ENCODE data around the gene IKZF2. TPM values are rescaled to one million over a fixed set of nuclear protein-coding genes. Genes with fewer than 3 reads are reported as not detected.

The IKZF2 gene
- polyA plus RNA-seq, 1 donor (not counting 4 experiments of a cell fraction or from before 2014, with no cell fraction given) = 8.2 TPM

GRCh38 chr2:213080969-213081617 lies 70.3 kb downstream of the IKZF2 start:
- no peaks in the 10 kb centered on the region for H3K4me1 ChIP-seq (ENCODE audit: control insufficient read depth, extremely low read depth, insufficient read depth, low read length)
- no peaks in the 10 kb centered on the region for H3K27me3 ChIP-seq (ENCODE audit: control insufficient read depth, extremely low read depth, insufficient read depth, low read length)
- no peak overlapping the region for H3K4me2 ChIP-seq (ENCODE audit: control insufficient read depth, extremely low read depth, insufficient read depth, low read depth, low read length)
- no peaks in the 10 kb centered on the region for H4K20me1 ChIP-seq (ENCODE audit: control insufficient read depth, extremely low read depth, insufficient read depth, low read length)
- no peaks in the 10 kb centered on the region for H3K9me1 ChIP-seq (ENCODE audit: control insufficient read depth, extremely low read depth, insufficient read depth, low read length)
- no peak for FAIRE-seq
- no peak overlapping the region for H3K4me3 ChIP-seq (ENCODE audit: control insufficient read depth in 2 of 3, extremely low read depth in 1 of 3, insufficient read depth in 2 of 3, low read depth in 1 of 3, low read length in 3 of 3)
- no peak overlapping the region for H3K27ac ChIP-seq (ENCODE audit: control insufficient read depth, insufficient read depth, low read length)
- no peak for DNase-seq (ENCODE audit: low read depth, low spot score)
- dilution Hi-C loops (cut with MboI; ENCODE audit: extremely low pct_ligation_motif_present, low sequenced_read_pairs) = no loop called here
- H2AFZ ChIP-seq (ENCODE audit: control insufficient read depth, low read length) = no peak overlapping the region
- H3K9ac ChIP-seq (ENCODE audit: control insufficient read depth, extremely low read depth, insufficient read depth, low read length) = no peak overlapping the region
- TF ChIP-seq CTCF (optimal IDR thresholded peaks at IDR 0.05 in 1 of 3, IDR thresholded peaks at IDR 0.05 in 1 of 3, conservative IDR thresholded peaks at IDR 0.05 in 1 of 3; ENCODE audit: extremely low read depth in 1 of 3, insufficient read depth in 2 of 3, low read length in 3 of 3) (no peak), EZH2 (IDR thresholded peaks at IDR 0.05; ENCODE audit: low read length) (no peak)
- no peaks in the 10 kb centered on the region for H3K9me3 ChIP-seq (ENCODE audit: control insufficient read depth, low read depth, low read length)
- H3K79me2 ChIP-seq (ENCODE audit: control insufficient read depth, insufficient read depth, low read length) = no peaks in the 10 kb centered on the region
- no peaks in the 10 kb centered on the region for H3K36me3 ChIP-seq (ENCODE audit: control insufficient read depth in 2 of 2, extremely low read depth in 1 of 2, insufficient read depth in 2 of 2, low read length in 2 of 2)

GRCh38 chr2:213079756-213080155 lies 71.7 kb downstream of the IKZF2 start:
- Histone ChIP-seq H3K27ac (ENCODE audit: control insufficient read depth, insufficient read depth, low read length) (no peak overlapping the region), H3K27me3 (ENCODE audit: control insufficient read depth, extremely low read depth, insufficient read depth, low read length) (no peaks in the 10 kb centered on the region), H4K20me1 (ENCODE audit: control insufficient read depth, extremely low read depth, insufficient read depth, low read length) (no peaks in the 10 kb centered on the region), H3K4me2 (ENCODE audit: control insufficient read depth, extremely low read depth, insufficient read depth, low read depth, low read length) (no peak overlapping the region), H3K9me3 (ENCODE audit: control insufficient read depth, low read depth, low read length) (no peaks in the 10 kb centered on the region), H3K79me2 (ENCODE audit: control insufficient read depth, insufficient read depth, low read length) (no peaks in the 10 kb centered on the region), H3K4me3 (ENCODE audit: control insufficient read depth in 2 of 3, extremely low read depth in 1 of 3, insufficient read depth in 2 of 3, low read depth in 1 of 3, low read length in 3 of 3) (no peak overlapping the region), H3K4me1 (ENCODE audit: control insufficient read depth, extremely low read depth, insufficient read depth, low read length) (no peaks in the 10 kb centered on the region), H3K9ac (ENCODE audit: control insufficient read depth, extremely low read depth, insufficient read depth, low read length) (no peak overlapping the region), H3K9me1 (ENCODE audit: control insufficient read depth, extremely low read depth, insufficient read depth, low read length) (no peaks in the 10 kb centered on the region), H3K36me3 (ENCODE audit: control insufficient read depth in 2 of 2, extremely low read depth in 1 of 2, insufficient read depth in 2 of 2, low read length in 2 of 2) (no peaks in the 10 kb centered on the region), H2AFZ (ENCODE audit: control insufficient read depth, low read length) (no peak overlapping the region)
- TF ChIP-seq EZH2 (IDR thresholded peaks at IDR 0.05; ENCODE audit: low read length) = no peak
- TF ChIP-seq CTCF (optimal IDR thresholded peaks at IDR 0.05 in 1 of 3, IDR thresholded peaks at IDR 0.05 in 1 of 3, conservative IDR thresholded peaks at IDR 0.05 in 1 of 3; ENCODE audit: extremely low read depth in 1 of 3, insufficient read depth in 2 of 3, low read length in 3 of 3) = no peak
- dilution Hi-C loops (cut with MboI; ENCODE audit: extremely low pct_ligation_motif_present, low sequenced_read_pairs) = no loop called here
- DNase-seq (ENCODE audit: low read depth, low spot score) (no peak), FAIRE-seq (no peak)

All from keratinocyte (primary cell).